Dermis blood vessel endothelial cell (primary cell): ENCODE data around the gene CES3. TPM values are rescaled to one million over a fixed set of nuclear protein-coding genes. Genes with fewer than 3 reads are reported as not detected.

Experiments used
- DNase-seq: peaks from one replicate; pipeline ENCODE4 v3.0.0; 2010
- total RNA-seq: library from RNA; depleted of rRNA; stranded (reverse); fragments of >200 nt; gene quantifications from 2 replicates; pipeline ENCODE4 v1.2.3, GENCODE V29; 2014

CES3 gene
- total RNA-seq, 1 donor from 2014 or later = not detected

- DNase-seq = no peak
These were observed 50.2 kb downstream of the CES3 start for GRCh38 chr16:67011274-67011673.

- no peak for DNase-seq
These were observed 52.3 kb downstream of the CES3 start for GRCh38 chr16:67013233-67013822.

GRCh38 chr16:67013823-67014633, 53.0 kb downstream of the CES3 start:
- peak; percentile 71 for DNase-seq

GRCh38 chr16:67014634-67015312, 53.7 kb downstream of the CES3 start:
- no peak for DNase-seq

DNA sequence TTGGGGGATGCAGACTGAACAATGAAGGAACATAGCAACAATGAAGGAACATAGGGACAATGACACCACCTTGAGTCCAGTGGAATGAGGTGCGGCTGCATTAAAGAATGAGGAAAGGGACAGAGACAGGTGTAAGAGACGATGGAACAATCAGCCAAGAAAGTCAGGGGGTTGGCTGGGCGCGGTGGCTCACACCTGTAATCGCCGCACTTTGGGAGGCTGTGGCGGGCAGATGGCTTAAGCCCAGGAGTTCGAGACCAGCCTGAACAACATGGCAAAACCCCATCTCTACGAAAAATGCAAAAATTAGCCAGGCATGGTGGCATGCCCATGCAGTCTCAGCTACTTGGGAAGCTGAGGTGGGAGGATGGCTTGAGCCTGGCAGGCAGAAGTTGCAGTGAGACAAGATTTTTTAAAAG, 54.3 kb downstream of the CES3 start:
- DNase-seq = no peak

DNA sequence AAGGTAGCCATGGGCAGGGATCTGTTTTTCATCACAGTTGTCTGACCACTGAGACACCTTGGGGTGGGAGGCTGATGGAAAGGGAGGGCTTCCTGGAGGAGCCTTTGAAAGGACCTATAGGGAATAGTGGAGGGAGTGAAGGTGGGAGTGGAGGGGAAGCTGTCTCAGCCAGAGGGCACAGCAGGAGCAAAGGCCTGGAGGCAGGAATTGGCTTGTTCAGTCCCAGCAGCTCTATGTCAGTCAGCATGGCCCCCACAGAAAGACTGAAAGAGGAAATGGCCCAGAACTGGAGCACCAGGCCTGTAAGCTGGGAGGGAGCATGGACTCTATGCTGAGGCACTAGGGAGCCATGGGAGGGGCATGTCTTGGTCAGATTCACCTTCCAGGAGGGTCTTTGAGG, 55.1 kb downstream of the CES3 start:
- DNase-seq = no peak

DNA sequence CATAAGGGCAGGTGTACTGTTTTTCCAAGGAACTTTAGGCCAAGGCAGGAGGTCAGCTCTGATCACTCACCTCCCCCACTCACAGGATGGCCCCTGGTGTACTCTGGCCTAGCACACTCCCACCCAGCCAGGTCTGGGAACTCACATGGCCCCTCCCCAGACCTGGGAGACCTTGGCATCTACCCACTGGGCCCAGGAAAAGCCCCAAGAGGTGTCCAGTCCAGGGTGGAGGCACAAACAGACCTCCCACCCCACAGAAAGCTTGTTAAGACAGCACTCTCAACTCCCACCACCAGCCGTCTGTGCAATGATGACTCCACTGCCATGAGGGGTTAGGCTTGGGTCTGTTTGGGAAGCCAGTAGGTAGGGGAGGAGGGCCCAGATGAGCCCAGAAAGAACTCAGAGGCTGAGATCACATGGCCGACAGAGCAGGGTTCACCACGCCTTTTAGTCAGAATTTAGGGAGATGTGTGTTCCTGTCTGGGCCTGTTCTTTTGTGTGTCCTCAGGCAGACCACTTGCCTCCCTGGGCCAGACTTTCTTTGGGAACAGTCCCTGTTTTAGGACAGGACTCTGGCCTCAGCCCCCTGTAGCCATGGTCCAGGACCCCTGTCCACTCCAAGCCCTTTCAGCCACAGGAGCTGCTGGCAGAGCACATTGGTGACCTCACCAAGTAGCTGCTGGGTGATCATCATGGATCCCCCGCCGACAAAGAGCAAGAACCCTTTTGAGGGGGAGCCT, 55.8 kb downstream of the CES3 start:
- no peak for DNase-seq

DNA sequence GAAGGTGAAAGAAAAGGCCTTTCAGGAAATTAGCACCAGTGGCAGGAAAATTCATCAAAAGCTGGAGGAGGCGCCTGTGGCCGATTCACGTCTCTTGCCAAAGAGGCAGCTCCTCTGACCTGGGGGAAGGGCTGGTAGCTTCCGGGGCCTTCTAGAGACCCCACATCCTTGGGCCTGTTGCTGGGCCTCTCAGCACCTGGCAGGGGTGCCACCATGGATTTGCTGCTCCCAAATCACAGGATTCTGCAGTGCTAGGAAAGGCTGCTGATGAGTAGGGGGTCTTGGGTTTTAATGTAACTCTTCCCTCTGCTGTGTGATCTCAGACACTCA, 56.3 kb downstream of the CES3 start:
- no peak for DNase-seq

DNA sequence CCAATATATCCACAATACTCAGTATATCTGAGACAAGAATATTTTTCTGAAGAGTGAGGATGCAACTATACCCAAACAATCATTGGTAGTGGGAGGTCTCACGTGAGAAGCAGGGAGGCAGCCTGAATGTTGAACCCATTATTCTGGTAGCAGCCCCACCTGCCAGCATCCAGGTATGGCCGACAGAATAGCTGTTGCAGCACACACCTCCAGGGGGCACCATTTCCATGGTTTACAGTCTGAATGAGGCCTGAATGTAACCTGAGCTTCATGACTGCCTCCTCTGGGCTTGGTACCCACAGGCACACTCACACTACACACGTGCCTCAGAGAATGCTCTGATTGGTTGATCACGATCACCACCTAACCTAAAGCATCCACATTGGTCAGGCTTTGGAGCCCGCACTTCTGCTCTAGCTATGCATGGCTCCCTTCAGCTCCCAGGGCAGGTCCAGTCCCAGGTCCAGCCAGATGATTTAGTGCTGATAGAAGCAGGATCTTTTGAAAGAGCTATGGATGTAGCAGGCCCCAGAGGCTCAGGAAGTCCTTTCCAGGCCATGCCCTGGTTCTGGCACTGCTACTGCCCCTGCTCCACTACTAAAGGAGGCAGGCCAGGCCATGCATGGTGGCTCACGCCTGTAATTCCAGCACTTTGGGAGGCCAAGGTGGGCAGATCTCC, 56.9 kb downstream of the CES3 start:
- peak; percentile 94 for DNase-seq

GRCh38 chr16:67019171-67019570, 58.1 kb downstream of the CES3 start:
- no peak for DNase-seq

- DNase-seq = no peak
These were observed 60.3 kb downstream of the CES3 start for GRCh38 chr16:67021321-67021720.

- no peak for DNase-seq
These were observed 61.6 kb downstream of the CES3 start for GRCh38 chr16:67022531-67023214.

- DNase-seq = no peak
These were observed 62.6 kb downstream of the CES3 start for GRCh38 chr16:67023689-67024088.

Other genes with a start within 250 kb of the CES3 start
- gene DYNC1LI2, start 209.7 kb upstream of the CES3 start, total RNA-seq = 112 and 219 TPM in 2 replicates
- gene TERB1, start 159.7 kb upstream of the CES3 start, total RNA-seq = 0.17 TPM in 1 of 2 replicates, not detected in the other
- 48.8 and 68.7 TPM in 2 replicates for gene NAE1, start 130.3 kb upstream of the CES3 start, total RNA-seq
- not detected in 2 replicates for gene CA7, start 116.9 kb upstream of the CES3 start, total RNA-seq
- 12.4 and 15.5 TPM in 2 replicates for gene PDP2, start 80.8 kb upstream of the CES3 start, total RNA-seq
- gene CDH16, start 42.4 kb upstream of the CES3 start, total RNA-seq = 0.65 and 1.2 TPM in 2 replicates
- gene RRAD, start 35.7 kb upstream of the CES3 start, total RNA-seq = 0.84 and 1.9 TPM in 2 replicates
- gene CIAO2B, start 26.9 kb upstream of the CES3 start, total RNA-seq = 117 and 188 TPM in 2 replicates
- 14.1 and 21.2 TPM in 2 replicates for gene CES2, start 25.8 kb upstream of the CES3 start, total RNA-seq
- gene CES4A, start 27.3 kb downstream of the CES3 start, total RNA-seq = 1.4 and 1.7 TPM in 2 replicates
- 96.5 and 124 TPM in 2 replicates for gene CBFB, start 67.9 kb downstream of the CES3 start, total RNA-seq
- 14.8 and 22.3 TPM in 2 replicates for gene PHAF1, start 148.7 kb downstream of the CES3 start, total RNA-seq
- gene B3GNT9, start 189.7 kb downstream of the CES3 start, total RNA-seq = 3.5 and 5.3 TPM in 2 replicates
- gene TRADD, start 198.6 kb downstream of the CES3 start, total RNA-seq = 18.2 and 26.5 TPM in 2 replicates
- gene FBXL8, start 198.7 kb downstream of the CES3 start, total RNA-seq = 7.8 and 9.0 TPM in 2 replicates
- gene HSF4, start 203.5 kb downstream of the CES3 start, total RNA-seq = 0.65 and 2.0 TPM in 2 replicates
- 8.6 and 8.8 TPM in 2 replicates for gene NOL3, start 209.3 kb downstream of the CES3 start, total RNA-seq
- 7.1 and 11.4 TPM in 2 replicates for gene MATCAP1, start 222.7 kb downstream of the CES3 start, total RNA-seq
- 45.8 and 50.7 TPM in 2 replicates for gene EXOC3L1, start 228.9 kb downstream of the CES3 start, total RNA-seq
- 93.1 and 104 TPM in 2 replicates for gene E2F4, start 230.9 kb downstream of the CES3 start, total RNA-seq
- 0.74 and 1.9 TPM in 2 replicates for gene ELMO3, start 237.9 kb downstream of the CES3 start, total RNA-seq